Muscle layer of duodenum (tissue), 2 donors: ENCODE results near the gene ZBTB7A.

Experiments used
- H3K27ac ChIP-seq: one replicate; pipeline ENCODE4 v1.7.0; 2013; ENCODE audit warnings: mild to moderate bottlenecking, low read length
- H3K27me3 ChIP-seq: one replicate; pipeline ENCODE4 v1.7.0; 2013; ENCODE audit warnings: low read depth, mild to moderate bottlenecking, control low read depth, low read length
- H3K36me3 ChIP-seq, 2 donors: one replicate each; pipeline ENCODE4 v1.7.0; 2013; ENCODE audit warnings: low read length in 2 of 2, control low read depth in 1 of 2, mild to moderate bottlenecking in 1 of 2; ENCODE audit not compliant: insufficient read depth in 2 of 2, control insufficient read depth in 1 of 2
- H3K4me1 ChIP-seq, 2 donors: one replicate each; pipeline ENCODE4 v1.7.0; 2013; ENCODE audit warnings: low read length in 2 of 2, mild to moderate bottlenecking in 2 of 2, control low read depth in 1 of 2, moderate library complexity in 1 of 2; ENCODE audit not compliant: insufficient read depth in 2 of 2, control insufficient read depth in 1 of 2
- H3K4me3 ChIP-seq, 2 donors: one replicate each; pipeline ENCODE4 v1.7.0; 2013; ENCODE audit warnings: low read length in 2 of 2, low read depth in 1 of 2, mild to moderate bottlenecking in 1 of 2
- H3K9me3 ChIP-seq, 2 donors: one replicate each; pipeline ENCODE4 v1.7.0; 2013; ENCODE audit warnings: low read length in 2 of 2, control low read depth in 1 of 2, mild to moderate bottlenecking in 1 of 2; ENCODE audit not compliant: control insufficient read depth in 1 of 2
- donor health status: healthy.

The ZBTB7A gene

GRCh38 chr19:4037301-4037949, 29.3 kb downstream of the ZBTB7A start:
- H3K4me3 ChIP-seq = no peak overlapping the region
- no peak overlapping the region for H3K27ac ChIP-seq
- H3K36me3 ChIP-seq = peaks cover 20 to 61% of the 10 kb centered on the region in 2 donors
- H3K9me3 ChIP-seq = no peaks in the 10 kb centered on the region
- peaks cover 0 to 4% of the 10 kb centered on the region in 2 donors for H3K4me1 ChIP-seq
- H3K27me3 ChIP-seq = no peaks in the 10 kb centered on the region

DNA sequence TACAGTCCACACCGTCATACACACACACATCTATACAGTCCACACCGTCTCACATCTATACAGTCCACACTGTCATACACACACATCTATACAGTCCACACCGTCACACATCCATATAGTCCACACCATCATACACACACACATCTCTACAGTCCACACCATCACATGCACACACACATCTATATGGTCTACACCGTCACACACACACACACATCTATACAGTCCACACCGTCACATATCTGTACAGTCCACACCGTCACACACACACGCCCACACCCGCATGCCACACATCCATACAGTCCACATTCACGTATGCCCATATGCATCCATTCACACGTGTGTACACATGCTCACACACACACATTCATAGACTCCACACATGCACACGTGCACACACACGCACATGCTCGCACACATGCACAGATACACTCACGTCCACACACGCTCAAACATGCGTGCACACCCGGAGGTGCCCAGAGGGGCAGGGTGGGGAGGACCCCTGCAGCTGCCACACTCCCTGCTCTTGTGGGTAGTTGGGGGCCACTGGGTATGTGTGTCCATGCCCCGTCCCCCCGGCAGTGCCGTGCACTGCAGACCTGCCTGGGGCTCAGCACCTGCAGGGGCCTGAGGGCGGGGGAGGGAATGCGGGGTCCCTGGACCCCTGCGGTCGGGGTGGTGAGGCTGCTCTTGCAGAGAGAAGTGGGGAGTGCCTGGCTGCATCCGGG, 30.0 kb downstream of the ZBTB7A start:
- Histone ChIP-seq H3K9me3 (no peaks in the 10 kb centered on the region), H3K36me3 (peaks cover 16 to 56% of the 10 kb centered on the region in 2 donors), H3K27me3 (no peaks in the 10 kb centered on the region), H3K4me1 (peaks cover 0 to 4% of the 10 kb centered on the region in 2 donors), H3K27ac (no peak overlapping the region), H3K4me3 (no peak overlapping the region)

GRCh38 chr19:4035582-4035981, 31.1 kb downstream of the ZBTB7A start:
- H3K27me3 ChIP-seq = no peaks in the 10 kb centered on the region
- H3K36me3 ChIP-seq = peaks cover 16 to 59% of the 10 kb centered on the region in 2 donors

GRCh38 chr19:4035018-4035566, 31.6 kb downstream of the ZBTB7A start:
- Histone ChIP-seq H3K36me3 (peaks cover 16 to 61% of the 10 kb centered on the region in 2 donors), H3K27ac (no peak overlapping the region), H3K27me3 (no peaks in the 10 kb centered on the region), H3K4me3 (no peak overlapping the region), H3K9me3 (no peaks in the 10 kb centered on the region), H3K4me1 (peaks cover 0 to 7% of the 10 kb centered on the region in 2 donors)

More at GRCh38 chr19:4035582-4035981, 31.1 kb downstream of the ZBTB7A start:
- H3K4me1 ChIP-seq = peaks cover 0 to 7% of the 10 kb centered on the region in 2 donors
- H3K9me3 ChIP-seq = no peaks in the 10 kb centered on the region
- no peak overlapping the region for H3K27ac ChIP-seq
- H3K4me3 ChIP-seq = no peak overlapping the region

GRCh38 chr19:4034048-4035017, 32.4 kb downstream of the ZBTB7A start:
- H3K9me3 ChIP-seq = no peaks in the 10 kb centered on the region
- no peak overlapping the region for H3K4me3 ChIP-seq
- no peaks in the 10 kb centered on the region for H3K27me3 ChIP-seq
- peaks cover 0 to 7% of the 10 kb centered on the region in 2 donors for H3K4me1 ChIP-seq
- H3K27ac ChIP-seq = no peak overlapping the region
- peaks cover 16 to 64% of the 10 kb centered on the region in 2 donors for H3K36me3 ChIP-seq

GRCh38 chr19:4033028-4033956, 33.4 kb downstream of the ZBTB7A start:
- no peak overlapping the region for H3K4me3 ChIP-seq
- H3K36me3 ChIP-seq = peaks cover 16 to 74% of the 10 kb centered on the region in 2 donors
- H3K4me1 ChIP-seq = peaks cover 0 to 7% of the 10 kb centered on the region in 2 donors

DNA sequence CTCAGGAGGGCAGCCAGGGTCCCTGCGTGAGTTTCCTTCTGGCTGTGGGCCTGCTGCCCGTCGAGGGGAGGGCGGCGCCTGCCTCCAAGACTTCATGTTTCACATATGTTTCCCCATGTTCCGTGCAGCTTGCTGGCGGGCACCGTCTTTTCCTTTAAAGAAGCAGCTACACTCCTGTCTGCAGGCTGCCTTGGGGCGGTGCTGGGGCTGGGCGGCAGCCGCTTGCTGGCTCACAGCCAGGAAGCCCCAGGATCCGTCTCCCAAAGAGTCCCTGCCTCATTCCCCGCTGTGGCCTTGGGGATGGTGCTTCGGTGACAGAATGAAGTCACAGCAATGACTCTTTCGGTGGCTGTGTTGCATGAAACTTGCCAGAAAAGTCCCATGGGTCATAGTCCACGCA, 34.3 kb downstream of the ZBTB7A start:
- H3K9me3 ChIP-seq = no peaks in the 10 kb centered on the region
- no peak overlapping the region for H3K27ac ChIP-seq
- peaks cover 16 to 67% of the 10 kb centered on the region in 2 donors for H3K36me3 ChIP-seq
- H3K27me3 ChIP-seq = no peaks in the 10 kb centered on the region
- H3K4me3 ChIP-seq = no peak overlapping the region
- peaks cover 0 to 7% of the 10 kb centered on the region in 2 donors for H3K4me1 ChIP-seq

More at GRCh38 chr19:4033028-4033956, 33.4 kb downstream of the ZBTB7A start:
- H3K27me3 ChIP-seq = no peaks in the 10 kb centered on the region
- no peaks in the 10 kb centered on the region for H3K9me3 ChIP-seq
- H3K27ac ChIP-seq = no peak overlapping the region

DNA sequence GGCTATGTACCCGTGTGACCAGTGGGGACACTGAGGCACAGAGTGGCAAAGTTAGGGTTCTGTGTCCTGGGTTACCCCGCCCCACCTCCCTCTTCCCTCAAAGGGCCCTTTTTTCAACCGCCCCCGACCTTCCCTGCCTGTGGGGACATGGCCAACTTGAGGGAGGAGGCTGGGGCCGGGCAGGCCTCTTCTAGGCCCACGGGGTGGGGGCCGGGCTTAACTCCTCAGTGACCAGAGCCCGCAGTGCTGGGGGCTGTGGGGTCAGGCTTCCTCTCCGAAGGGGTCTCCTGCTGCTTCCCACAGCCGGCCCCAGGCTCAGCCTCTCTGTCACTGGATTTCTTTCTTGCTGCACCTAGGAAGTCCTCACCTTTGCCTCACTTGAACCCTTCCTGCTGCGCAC, 35.3 kb downstream of the ZBTB7A start:
- no peak overlapping the region for H3K4me3 ChIP-seq
- H3K36me3 ChIP-seq = peaks cover 11 to 58% of the 10 kb centered on the region in 2 donors
- no peaks in the 10 kb centered on the region for H3K27me3 ChIP-seq
- H3K4me1 ChIP-seq = peaks cover 0 to 7% of the 10 kb centered on the region in 2 donors
- no peak overlapping the region for H3K27ac ChIP-seq
- H3K9me3 ChIP-seq = no peaks in the 10 kb centered on the region

DNA sequence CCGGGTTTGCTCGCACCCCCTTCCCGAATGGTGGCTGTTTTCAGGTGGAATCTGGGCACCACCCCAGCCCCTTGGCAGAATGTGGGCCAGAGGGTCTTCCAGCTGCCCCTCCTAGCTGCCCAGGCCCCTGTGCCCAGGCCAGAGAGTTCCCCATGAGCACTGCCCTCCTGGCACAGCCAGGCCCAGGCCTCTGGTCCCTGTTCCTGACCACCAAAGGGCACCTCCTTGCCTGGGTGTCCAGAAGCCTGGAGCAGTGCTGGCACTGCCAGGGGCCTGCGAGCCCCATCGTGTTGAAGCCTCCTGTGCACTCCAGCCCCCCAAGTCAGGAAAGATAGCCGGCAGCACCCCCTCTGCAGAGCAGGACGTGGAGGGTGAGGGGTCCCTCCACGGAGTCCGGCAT, 35.7 kb downstream of the ZBTB7A start:
- Histone ChIP-seq H3K9me3 (no peaks in the 10 kb centered on the region), H3K27ac (no peak overlapping the region), H3K4me1 (peaks cover 0 to 7% of the 10 kb centered on the region in 2 donors), H3K36me3 (peaks cover 9 to 60% of the 10 kb centered on the region in 2 donors), H3K27me3 (no peaks in the 10 kb centered on the region), H3K4me3 (no peak overlapping the region)

GRCh38 chr19:4030552-4030951, 36.1 kb downstream of the ZBTB7A start:
- no peaks in the 10 kb centered on the region for H3K9me3 ChIP-seq
- no peak overlapping the region for H3K4me3 ChIP-seq
- no peak overlapping the region for H3K27ac ChIP-seq
- H3K4me1 ChIP-seq = peaks cover 0 to 7% of the 10 kb centered on the region in 2 donors
- peaks cover 9 to 57% of the 10 kb centered on the region in 2 donors for H3K36me3 ChIP-seq
- no peaks in the 10 kb centered on the region for H3K27me3 ChIP-seq
